HEK293 (cell line): ENCODE measurements around the gene DKK3.

Experiments used
- CTCF ChIA-PET: fragments of 350-600 bp; formaldehyde crosslinking; extraction: SDS; loops from one replicate; lab custom pipeline; 2021; ENCODE audit warnings: antibody characterized with exemption; lab: Yijun Ruan, JAX
- POLR2A ChIA-PET: fragments of 300-600 bp; formaldehyde crosslinking; extraction: SDS; loops from one replicate; lab custom pipeline; 2020; ENCODE audit warnings: antibody characterized with exemption, inconsistent platforms; lab: Yijun Ruan, JAX
- H3K27ac ChIP-seq: fragments of 200-500 bp; sonication (Bioruptor generic); 2 replicates; pipeline ENCODE4 v1.5.1; 2014; ENCODE audit warnings: low read depth, low read length, control low read depth, inconsistent platforms; ENCODE audit errors: extremely low read depth
- H3K36me3 ChIP-seq, 2 experiments: fragments of 200-500 bp in 1 of 2; sonication (Bioruptor generic) in 1 of 2; 1 replicate in 1 of 2; 2 replicates in 1 of 2; pipeline ENCODE4 v1.5.1; 2014 to 2017; ENCODE audit warnings: inconsistent platforms in 2 of 2, low read length in 2 of 2; ENCODE audit not compliant: control insufficient read depth in 2 of 2, insufficient read depth in 1 of 2
- H3K4me1 ChIP-seq: fragments of 200-500 bp; sonication (Bioruptor generic); 2 replicates; pipeline ENCODE4 v1.5.1; 2014; ENCODE audit warnings: mild to moderate bottlenecking, low read length, inconsistent platforms; ENCODE audit not compliant: control insufficient read depth, insufficient read depth
- H3K4me3 ChIP-seq: 2 replicates; pipeline ENCODE4 v1.5.1; 2011; ENCODE audit warnings: low read depth, mild to moderate bottlenecking, control low read depth, low read length, moderate library complexity
- H3K9me3 ChIP-seq: fragments of 200-500 bp; sonication (Bioruptor generic); 2 replicates; pipeline ENCODE4 v1.5.1; 2014; ENCODE audit warnings: low read depth, low read length, inconsistent platforms; ENCODE audit not compliant: control insufficient read depth, insufficient read depth
- GFI1B ChIP-seq: fragments of 450-650 bp; formaldehyde crosslinking; IDR thresholded peaks from 2 replicates; pipeline ENCODE4 v1.5.1; 2016; ENCODE audit warnings: missing biosample characterization, missing genetic modification characterization
- KLF8 ChIP-seq: fragments of 450-650 bp; formaldehyde crosslinking; IDR thresholded peaks from 2 replicates; pipeline ENCODE4 v1.5.1; 2016; ENCODE audit warnings: missing biosample characterization, missing genetic modification characterization
- PRDM1 ChIP-seq: fragments of 450-650 bp; formaldehyde crosslinking; IDR thresholded peaks from 2 replicates; pipeline ENCODE4; 2016; ENCODE audit warnings: missing biosample characterization, missing genetic modification characterization
- SP2 ChIP-seq: fragments of 450-650 bp; formaldehyde crosslinking; IDR thresholded peaks from 2 replicates; pipeline ENCODE4 v1.5.1; 2016; ENCODE audit warnings: missing biosample characterization, missing genetic modification characterization
- SP3 ChIP-seq: fragments of 450-650 bp; formaldehyde crosslinking; IDR thresholded peaks from 2 replicates; pipeline ENCODE4 v1.5.1; 2016; ENCODE audit warnings: missing biosample characterization, missing genetic modification characterization
- ZNF169 ChIP-seq: fragments of 450-650 bp; formaldehyde crosslinking; IDR thresholded peaks from 2 replicates; pipeline ENCODE4 v1.5.1; 2016; ENCODE audit warnings: missing biosample characterization, missing genetic modification characterization
- ZNF292 ChIP-seq: fragments of 450-650 bp; formaldehyde crosslinking; IDR thresholded peaks from 2 replicates; pipeline ENCODE4 v1.5.1; 2016; ENCODE audit warnings: low read depth, missing biosample characterization, missing genetic modification characterization, borderline replicate concordance
- ZNF426 ChIP-seq: fragments of 450-650 bp; formaldehyde crosslinking; IDR thresholded peaks from 2 replicates; pipeline ENCODE4 v1.5.1; 2017; ENCODE audit warnings: missing biosample characterization, missing genetic modification characterization, mild to moderate bottlenecking, inconsistent platforms, moderate library complexity
- ZNF660 ChIP-seq: fragments of 450-650 bp; IDR thresholded peaks from 2 replicates; pipeline ENCODE4 v1.5.1; 2018; ENCODE audit warnings: missing biosample characterization, mild to moderate bottlenecking, missing genetic modification characterization
- ZXDB ChIP-seq: fragments of 450-650 bp; formaldehyde crosslinking; IDR thresholded peaks from 2 replicates; pipeline ENCODE4 v1.5.1; 2016; ENCODE audit warnings: missing biosample characterization, missing genetic modification characterization
- TF ChIP-seq, protein P1 (sequence below): fragments of 450-650 bp; formaldehyde crosslinking; IDR thresholded peaks from 2 replicates; pipeline ENCODE4 v1.5.1; 2016; ENCODE audit warnings: missing biosample characterization, missing genetic modification characterization
- TF ChIP-seq, protein P2 (sequence below): fragments of 450-650 bp; formaldehyde crosslinking; IDR thresholded peaks from 2 replicates; pipeline ENCODE4 v1.5.1; 2016; ENCODE audit warnings: missing biosample characterization, missing genetic modification characterization, low read depth
- TF ChIP-seq, protein P3 (sequence below): sonication (generic); formaldehyde crosslinking; IDR thresholded peaks from 2 replicates; pipeline ENCODE4 v1.8.1; 2022; ENCODE audit warnings: mild to moderate bottlenecking, moderate library complexity, missing genetic modification reagents
- TF ChIP-seq, protein P4 (sequence below): fragments of 450-650 bp; formaldehyde crosslinking; IDR thresholded peaks from 2 replicates; pipeline ENCODE4 v1.5.1; 2016; ENCODE audit warnings: missing biosample characterization, missing genetic modification characterization
- TF ChIP-seq, protein P5 (sequence below): fragments of 450-650 bp; formaldehyde crosslinking; IDR thresholded peaks from 2 replicates; pipeline ENCODE4 v1.5.1; 2016; ENCODE audit warnings: missing biosample characterization, missing genetic modification characterization
- TF ChIP-seq, protein P6 (sequence below): fragments of 450-650 bp; formaldehyde crosslinking; IDR thresholded peaks from 2 replicates; pipeline ENCODE4 v1.5.1; 2016; ENCODE audit warnings: missing biosample characterization, missing genetic modification characterization
- TF ChIP-seq, protein P7 (sequence below): fragments of 450-650 bp; formaldehyde crosslinking; IDR thresholded peaks from 2 replicates; pipeline ENCODE4 v1.5.1; 2016; ENCODE audit warnings: missing biosample characterization, missing genetic modification characterization, low read depth

DKK3 gene

DNA sequence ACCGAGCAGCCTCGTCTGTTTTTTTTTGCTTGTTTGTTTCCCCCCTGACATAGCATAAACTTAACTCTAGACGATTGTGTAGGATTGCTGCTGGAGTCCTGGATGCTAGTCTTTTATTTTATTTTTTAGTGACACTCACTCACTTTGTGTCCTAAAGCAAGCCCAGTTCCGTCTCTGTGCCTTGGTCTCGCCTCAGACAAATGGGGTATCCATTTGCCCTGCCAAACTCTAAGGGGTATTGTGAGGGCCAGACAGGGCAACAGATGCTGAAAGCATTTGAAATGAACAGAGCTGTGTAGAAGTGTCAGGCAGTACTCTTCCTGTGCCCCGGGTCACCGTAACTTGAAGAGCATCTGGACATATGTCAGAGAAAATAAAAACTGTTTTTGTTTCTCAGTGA lies 34.8 kb upstream of the DKK3 start:
- no peak overlapping the region for H3K4me3 ChIP-seq
- POLR2A ChIA-PET = no interaction called here

DNA sequence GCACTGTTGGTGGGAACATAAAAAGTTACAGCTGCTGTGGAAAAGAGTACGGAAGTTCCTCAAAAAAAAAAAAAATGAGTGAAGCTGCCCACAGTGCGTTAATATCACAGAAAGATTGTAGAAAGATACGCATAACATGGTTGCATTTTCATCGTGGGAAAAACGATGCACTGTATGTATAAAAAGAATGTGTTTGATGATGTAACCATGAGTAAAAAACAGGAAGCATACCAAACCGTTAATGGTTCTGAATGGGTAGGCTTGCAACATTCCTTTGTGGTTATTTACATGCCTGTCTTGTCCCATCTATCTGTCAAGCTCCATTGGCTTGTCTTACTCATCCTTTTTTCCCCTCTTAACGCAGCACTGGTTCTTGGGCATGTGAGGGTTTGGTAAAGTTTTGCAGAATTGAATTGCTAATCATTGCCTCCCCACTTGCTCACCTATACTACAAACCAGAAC lies 33.8 kb upstream of the DKK3 start:
- ChIA-PET CTCF (interaction anchor here (0.6 to 4.5 kb wide), 7 partner anchors 51 to 700 kb away, joined by 3 to 32 read pairs (median 4); no protein-coding TSS in a partner anchor), POLR2A (no interaction called here)
- Histone ChIP-seq H3K27ac (no peak overlapping the region), H3K4me3 (no peak overlapping the region), H3K9me3 (no peaks in the 10 kb centered on the region), H3K36me3 (no peaks in the 10 kb centered on the region), H3K4me1 (no peaks in the 10 kb centered on the region)
- TF ChIP-seq SP2 (tag by site-specific recombination) (no peak), GFI1B (tag by site-specific recombination) (no peak)
- TF ChIP-seq, protein P1, sequence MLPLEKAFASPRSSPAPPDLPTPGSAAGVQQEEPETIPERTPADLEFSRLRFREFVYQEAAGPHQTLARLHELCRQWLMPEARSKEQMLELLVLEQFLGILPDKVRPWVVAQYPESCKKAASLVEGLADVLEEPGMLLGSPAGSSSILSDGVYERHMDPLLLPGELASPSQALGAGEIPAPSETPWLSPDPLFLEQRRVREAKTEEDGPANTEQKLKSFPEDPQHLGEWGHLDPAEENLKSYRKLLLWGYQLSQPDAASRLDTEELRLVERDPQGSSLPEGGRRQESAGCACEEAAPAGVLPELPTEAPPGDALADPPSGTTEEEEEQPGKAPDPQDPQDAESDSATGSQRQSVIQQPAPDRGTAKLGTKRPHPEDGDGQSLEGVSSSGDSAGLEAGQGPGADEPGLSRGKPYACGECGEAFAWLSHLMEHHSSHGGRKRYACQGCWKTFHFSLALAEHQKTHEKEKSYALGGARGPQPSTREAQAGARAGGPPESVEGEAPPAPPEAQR = no peak
- TF ChIP-seq, protein P2, sequence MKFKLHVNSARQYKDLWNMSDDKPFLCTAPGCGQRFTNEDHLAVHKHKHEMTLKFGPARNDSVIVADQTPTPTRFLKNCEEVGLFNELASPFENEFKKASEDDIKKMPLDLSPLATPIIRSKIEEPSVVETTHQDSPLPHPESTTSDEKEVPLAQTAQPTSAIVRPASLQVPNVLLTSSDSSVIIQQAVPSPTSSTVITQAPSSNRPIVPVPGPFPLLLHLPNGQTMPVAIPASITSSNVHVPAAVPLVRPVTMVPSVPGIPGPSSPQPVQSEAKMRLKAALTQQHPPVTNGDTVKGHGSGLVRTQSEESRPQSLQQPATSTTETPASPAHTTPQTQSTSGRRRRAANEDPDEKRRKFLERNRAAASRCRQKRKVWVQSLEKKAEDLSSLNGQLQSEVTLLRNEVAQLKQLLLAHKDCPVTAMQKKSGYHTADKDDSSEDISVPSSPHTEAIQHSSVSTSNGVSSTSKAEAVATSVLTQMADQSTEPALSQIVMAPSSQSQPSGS (tag by site-specific recombination) = no peak

More for the DNA sequence above, 34.8 kb upstream of the DKK3 start:
- CTCF ChIA-PET = interaction anchor here (0.7 to 13.1 kb wide), 7 partner anchors 52 to 701 kb away, joined by 3 to 374 read pairs (median 18); no protein-coding TSS in a partner anchor
- Histone ChIP-seq H3K9me3 (no peaks in the 10 kb centered on the region), H3K27ac (no peak overlapping the region), H3K4me1 (no peaks in the 10 kb centered on the region), H3K36me3 (no peaks in the 10 kb centered on the region)
- TF ChIP-seq, protein P3, sequence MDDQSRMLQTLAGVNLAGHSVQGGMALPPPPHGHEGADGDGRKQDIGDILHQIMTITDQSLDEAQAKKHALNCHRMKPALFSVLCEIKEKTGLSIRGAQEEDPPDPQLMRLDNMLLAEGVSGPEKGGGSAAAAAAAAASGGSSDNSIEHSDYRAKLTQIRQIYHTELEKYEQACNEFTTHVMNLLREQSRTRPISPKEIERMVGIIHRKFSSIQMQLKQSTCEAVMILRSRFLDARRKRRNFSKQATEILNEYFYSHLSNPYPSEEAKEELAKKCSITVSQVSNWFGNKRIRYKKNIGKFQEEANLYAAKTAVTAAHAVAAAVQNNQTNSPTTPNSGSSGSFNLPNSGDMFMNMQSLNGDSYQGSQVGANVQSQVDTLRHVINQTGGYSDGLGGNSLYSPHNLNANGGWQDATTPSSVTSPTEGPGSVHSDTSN = no peak
- TF ChIP-seq ZNF660 (tag by site-specific recombination) (no peak), ZNF169 (tag by site-specific recombination) (no peak), PRDM1 (no peak), SP3 (tag by site-specific recombination) (no peak), KLF8 (tag by site-specific recombination) (no peak), ZNF426 (no peak), ZXDB (tag by site-specific recombination) (no peak), ZNF292 (tag by site-specific recombination) (no peak)
- TF ChIP-seq, protein P4, sequence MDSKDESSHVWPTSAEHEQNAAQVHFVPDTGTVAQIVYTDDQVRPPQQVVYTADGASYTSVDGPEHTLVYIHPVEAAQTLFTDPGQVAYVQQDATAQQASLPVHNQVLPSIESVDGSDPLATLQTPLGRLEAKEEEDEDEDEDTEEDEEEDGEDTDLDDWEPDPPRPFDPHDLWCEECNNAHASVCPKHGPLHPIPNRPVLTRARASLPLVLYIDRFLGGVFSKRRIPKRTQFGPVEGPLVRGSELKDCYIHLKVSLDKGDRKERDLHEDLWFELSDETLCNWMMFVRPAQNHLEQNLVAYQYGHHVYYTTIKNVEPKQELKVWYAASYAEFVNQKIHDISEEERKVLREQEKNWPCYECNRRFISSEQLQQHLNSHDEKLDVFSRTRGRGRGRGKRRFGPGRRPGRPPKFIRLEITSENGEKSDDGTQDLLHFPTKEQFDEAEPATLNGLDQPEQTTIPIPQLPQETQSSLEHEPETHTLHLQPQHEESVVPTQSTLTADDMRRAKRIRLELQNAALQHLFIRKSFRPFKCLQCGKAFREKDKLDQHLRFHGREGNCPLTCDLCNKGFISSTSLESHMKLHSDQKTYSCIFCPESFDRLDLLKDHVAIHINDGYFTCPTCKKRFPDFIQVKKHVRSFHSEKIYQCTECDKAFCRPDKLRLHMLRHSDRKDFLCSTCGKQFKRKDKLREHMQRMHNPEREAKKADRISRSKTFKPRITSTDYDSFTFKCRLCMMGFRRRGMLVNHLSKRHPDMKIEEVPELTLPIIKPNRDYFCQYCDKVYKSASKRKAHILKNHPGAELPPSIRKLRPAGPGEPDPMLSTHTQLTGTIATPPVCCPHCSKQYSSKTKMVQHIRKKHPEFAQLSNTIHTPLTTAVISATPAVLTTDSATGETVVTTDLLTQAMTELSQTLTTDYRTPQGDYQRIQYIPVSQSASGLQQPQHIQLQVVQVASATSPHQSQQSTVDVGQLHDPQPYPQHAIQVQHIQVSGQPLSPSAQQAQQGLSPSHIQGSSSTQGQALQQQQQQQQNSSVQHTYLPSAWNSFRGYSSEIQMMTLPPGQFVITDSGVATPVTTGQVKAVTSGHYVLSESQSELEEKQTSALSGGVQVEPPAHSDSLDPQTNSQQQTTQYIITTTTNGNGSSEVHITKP (tag by site-specific recombination) = no peak
- TF ChIP-seq, protein P5, sequence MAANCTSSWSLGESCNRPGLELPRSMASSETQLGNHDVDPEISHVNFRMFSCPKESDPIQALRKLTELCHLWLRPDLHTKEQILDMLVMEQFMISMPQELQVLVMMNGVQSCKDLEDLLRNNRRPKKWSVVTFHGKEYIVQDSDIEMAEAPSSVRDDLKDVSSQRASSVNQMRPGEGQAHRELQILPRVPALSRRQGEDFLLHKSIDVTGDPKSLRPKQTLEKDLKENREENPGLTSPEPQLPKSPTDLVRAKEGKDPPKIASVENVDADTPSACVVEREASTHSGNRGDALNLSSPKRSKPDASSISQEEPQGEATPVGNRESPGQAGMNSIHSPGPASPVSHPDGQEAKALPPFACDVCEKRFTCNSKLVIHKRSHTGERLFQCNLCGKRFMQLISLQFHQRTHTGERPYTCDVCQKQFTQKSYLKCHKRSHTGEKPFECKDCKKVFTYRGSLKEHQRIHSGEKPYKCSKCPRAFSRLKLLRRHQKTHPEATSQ = no peak
- TF ChIP-seq, protein P6, sequence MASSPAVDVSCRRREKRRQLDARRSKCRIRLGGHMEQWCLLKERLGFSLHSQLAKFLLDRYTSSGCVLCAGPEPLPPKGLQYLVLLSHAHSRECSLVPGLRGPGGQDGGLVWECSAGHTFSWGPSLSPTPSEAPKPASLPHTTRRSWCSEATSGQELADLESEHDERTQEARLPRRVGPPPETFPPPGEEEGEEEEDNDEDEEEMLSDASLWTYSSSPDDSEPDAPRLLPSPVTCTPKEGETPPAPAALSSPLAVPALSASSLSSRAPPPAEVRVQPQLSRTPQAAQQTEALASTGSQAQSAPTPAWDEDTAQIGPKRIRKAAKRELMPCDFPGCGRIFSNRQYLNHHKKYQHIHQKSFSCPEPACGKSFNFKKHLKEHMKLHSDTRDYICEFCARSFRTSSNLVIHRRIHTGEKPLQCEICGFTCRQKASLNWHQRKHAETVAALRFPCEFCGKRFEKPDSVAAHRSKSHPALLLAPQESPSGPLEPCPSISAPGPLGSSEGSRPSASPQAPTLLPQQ (tag by site-specific recombination) = no peak
- TF ChIP-seq, protein P7, sequence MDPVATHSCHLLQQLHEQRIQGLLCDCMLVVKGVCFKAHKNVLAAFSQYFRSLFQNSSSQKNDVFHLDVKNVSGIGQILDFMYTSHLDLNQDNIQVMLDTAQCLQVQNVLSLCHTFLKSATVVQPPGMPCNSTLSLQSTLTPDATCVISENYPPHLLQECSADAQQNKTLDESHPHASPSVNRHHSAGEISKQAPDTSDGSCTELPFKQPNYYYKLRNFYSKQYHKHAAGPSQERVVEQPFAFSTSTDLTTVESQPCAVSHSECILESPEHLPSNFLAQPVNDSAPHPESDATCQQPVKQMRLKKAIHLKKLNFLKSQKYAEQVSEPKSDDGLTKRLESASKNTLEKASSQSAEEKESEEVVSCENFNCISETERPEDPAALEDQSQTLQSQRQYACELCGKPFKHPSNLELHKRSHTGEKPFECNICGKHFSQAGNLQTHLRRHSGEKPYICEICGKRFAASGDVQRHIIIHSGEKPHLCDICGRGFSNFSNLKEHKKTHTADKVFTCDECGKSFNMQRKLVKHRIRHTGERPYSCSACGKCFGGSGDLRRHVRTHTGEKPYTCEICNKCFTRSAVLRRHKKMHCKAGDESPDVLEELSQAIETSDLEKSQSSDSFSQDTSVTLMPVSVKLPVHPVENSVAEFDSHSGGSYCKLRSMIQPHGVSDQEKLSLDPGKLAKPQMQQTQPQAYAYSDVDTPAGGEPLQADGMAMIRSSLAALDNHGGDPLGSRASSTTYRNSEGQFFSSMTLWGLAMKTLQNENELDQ (tag by site-specific recombination) = no peak
- TF ChIP-seq, all 188 proteins: peak for 0
